Mononuclear cell (primary cell): Measurements from ENCODE around the gene ZNF106. TPM values are rescaled to one million over a fixed set of nuclear protein-coding genes. Genes with fewer than 3 reads are reported as not detected.

Experiments used
- H3K27me3 ChIP-seq: 2 replicates; pipeline ENCODE4 v1.6.0; 2011; ENCODE audit warnings: low read length, control low read depth; ENCODE audit not compliant: insufficient read depth
- H3K4me1 ChIP-seq: 2 replicates; pipeline ENCODE4 v1.5.1; 2011; ENCODE audit warnings: mild to moderate bottlenecking, low read length, control low read depth; ENCODE audit not compliant: insufficient read depth
- H3K4me3 ChIP-seq: 2 replicates; pipeline ENCODE4 v1.5.1; 2011; ENCODE audit warnings: mild to moderate bottlenecking, low read length, moderate library complexity
- H3K9me3 ChIP-seq: 2 replicates; pipeline ENCODE4 v1.5.1; 2011; ENCODE audit warnings: low read depth, mild to moderate bottlenecking, control low read depth, low read length
- total RNA-seq: library from RNA; depleted of rRNA; stranded (reverse); fragments of >200 nt; gene quantifications from one replicate; pipeline ENCODE4 v1.2.3, GENCODE V29; 2012

ZNF106 gene
- total RNA-seq, 1 donor, result 70.6 TPM

- Histone ChIP-seq H3K9me3 (no peaks in the 10 kb centered on the region), H3K4me3 (no peak overlapping the region), H3K27me3 (no peaks in the 10 kb centered on the region), H3K4me1 (peaks cover 10% of the 10 kb centered on the region)
Measured at GRCh38 chr15:42375252-42375651, 115.7 kb downstream of the ZNF106 start.

- Histone ChIP-seq H3K4me3 (no peak overlapping the region), H3K4me1 (peaks cover 14% of the 10 kb centered on the region), H3K27me3 (no peaks in the 10 kb centered on the region), H3K9me3 (no peaks in the 10 kb centered on the region)
Measured at GRCh38 chr15:42374810-42375209, 116.1 kb downstream of the ZNF106 start.

- H3K4me3 ChIP-seq, result no peak overlapping the region
- peaks cover 23% of the 10 kb centered on the region for H3K4me1 ChIP-seq
- H3K27me3 ChIP-seq, result no peaks in the 10 kb centered on the region
- H3K9me3 ChIP-seq, result no peaks in the 10 kb centered on the region
Measured at GRCh38 chr15:42373936-42374335, 117.0 kb downstream of the ZNF106 start.

- H3K4me3 ChIP-seq, result no peak overlapping the region
- H3K4me1 ChIP-seq, result peaks cover 28% of the 10 kb centered on the region
- no peaks in the 10 kb centered on the region for H3K27me3 ChIP-seq
- H3K9me3 ChIP-seq, result no peaks in the 10 kb centered on the region
Measured at GRCh38 chr15:42373274-42373673, 117.7 kb downstream of the ZNF106 start.

GRCh38 chr15:42371096-42371495 is 119.8 kb downstream of the ZNF106 start:
- Histone ChIP-seq H3K4me3 (no peak overlapping the region), H3K4me1 (peaks cover 49% of the 10 kb centered on the region), H3K27me3 (no peaks in the 10 kb centered on the region), H3K9me3 (no peaks in the 10 kb centered on the region)

GRCh38 chr15:42368096-42368495 is 122.8 kb downstream of the ZNF106 start:
- H3K9me3 ChIP-seq, result no peaks in the 10 kb centered on the region
- peaks cover 67% of the 10 kb centered on the region for H3K4me1 ChIP-seq
- H3K4me3 ChIP-seq, result no peak overlapping the region
- no peaks in the 10 kb centered on the region for H3K27me3 ChIP-seq

GRCh38 chr15:42367041-42367440 is 123.9 kb downstream of the ZNF106 start:
- no peak overlapping the region for H3K4me3 ChIP-seq
- no peaks in the 10 kb centered on the region for H3K27me3 ChIP-seq
- H3K4me1 ChIP-seq, result peaks cover 67% of the 10 kb centered on the region
- no peaks in the 10 kb centered on the region for H3K9me3 ChIP-seq

GRCh38 chr15:42365921-42366550 is 124.9 kb downstream of the ZNF106 start:
- H3K4me1 ChIP-seq, result peaks cover 67% of the 10 kb centered on the region
- no peaks in the 10 kb centered on the region for H3K27me3 ChIP-seq
- no peak overlapping the region for H3K4me3 ChIP-seq
- no peaks in the 10 kb centered on the region for H3K9me3 ChIP-seq

- Histone ChIP-seq H3K9me3 (no peaks in the 10 kb centered on the region), H3K4me3 (no peak overlapping the region), H3K27me3 (no peaks in the 10 kb centered on the region), H3K4me1 (peaks cover 62% of the 10 kb centered on the region)
Measured at GRCh38 chr15:42364529-42364928, 126.4 kb downstream of the ZNF106 start.

GRCh38 chr15:42363942-42364341 is 127.0 kb downstream of the ZNF106 start:
- Histone ChIP-seq H3K27me3 (no peaks in the 10 kb centered on the region), H3K4me3 (no peak overlapping the region), H3K9me3 (no peaks in the 10 kb centered on the region), H3K4me1 (peaks cover 62% of the 10 kb centered on the region)

GRCh38 chr15:42363487-42363886 is 127.5 kb downstream of the ZNF106 start:
- peaks cover 62% of the 10 kb centered on the region for H3K4me1 ChIP-seq
- H3K9me3 ChIP-seq, result no peaks in the 10 kb centered on the region
- H3K4me3 ChIP-seq, result no peak overlapping the region
- H3K27me3 ChIP-seq, result no peaks in the 10 kb centered on the region

Other genes starting within 250 kb of the ZNF106 start
- gene GANC, start 217.9 kb downstream of the ZNF106 start, total RNA-seq, result 21.4 TPM
- gene TMEM87A, start 217.7 kb downstream of the ZNF106 start, total RNA-seq, result 78.3 TPM
- 4.1 TPM for gene CAPN3, start 131.6 kb downstream of the ZNF106 start, total RNA-seq
- gene SNAP23, start 4.5 kb upstream of the ZNF106 start, total RNA-seq, result 84.8 TPM
- gene LRRC57, start 57.7 kb upstream of the ZNF106 start, total RNA-seq, result 23.9 TPM
- 31.8 TPM for gene HAUS2, start 57.7 kb upstream of the ZNF106 start, total RNA-seq
- gene STARD9, start 84.5 kb upstream of the ZNF106 start, total RNA-seq, result 4.0 TPM
- gene CDAN1, start 246.0 kb upstream of the ZNF106 start, total RNA-seq, result 7.6 TPM